22Rv1 (cell line): ENCODE data around the gene NOL4L.

Experiments used
- H3K27ac ChIP-seq: fragments of 450-650 bp; 2 replicates; pipeline ENCODE4 v1.5.1; 2017
- ZFX ChIP-seq: fragments of 450-650 bp; IDR thresholded peaks from 2 replicates; pipeline ENCODE4 v1.6.1; 2017; ENCODE audit warnings: antibody characterized with exemption, borderline replicate concordance
- TF ChIP-seq, protein P1 (sequence below): fragments of 450-650 bp; IDR thresholded peaks from 2 replicates; pipeline ENCODE4 v1.5.1; 2017; ENCODE audit warnings: mild to moderate bottlenecking

The NOL4L gene

DNA sequence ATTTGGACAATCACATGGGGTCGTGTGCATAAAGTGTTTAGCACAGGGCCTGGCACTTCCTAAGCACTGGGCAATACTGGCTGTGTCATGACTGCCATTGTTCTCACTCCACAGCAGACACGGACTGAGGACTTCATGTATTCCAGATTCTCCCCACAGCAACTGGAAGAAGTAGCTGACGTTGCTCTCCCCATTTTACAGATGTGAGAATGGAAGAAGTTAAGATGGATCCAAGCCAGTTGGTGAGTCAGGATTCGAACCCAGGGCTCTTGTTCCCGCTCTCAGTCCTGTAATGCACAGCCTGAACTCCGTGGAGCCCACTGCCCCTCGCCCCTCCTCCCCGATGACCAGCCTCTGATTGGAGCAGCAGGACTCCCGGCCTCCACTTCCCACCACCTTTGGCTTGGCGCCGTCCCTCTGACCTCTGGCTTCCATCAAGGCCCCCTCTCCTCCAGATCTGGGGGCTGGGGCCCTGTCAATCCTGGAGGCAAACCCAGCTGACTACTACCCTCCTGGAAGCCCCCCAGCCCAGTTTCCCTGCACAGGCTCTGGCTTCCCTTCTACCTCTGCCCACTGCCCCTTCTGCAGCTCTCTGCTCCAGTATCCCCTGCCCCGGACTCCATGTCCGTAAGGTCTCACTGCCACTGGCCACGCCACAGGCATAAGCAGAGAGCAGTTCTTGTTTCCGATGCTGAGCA, 12.7 kb downstream of the NOL4L start:
- H3K27ac ChIP-seq = no peak overlapping the region
- TF ChIP-seq, protein P1, sequence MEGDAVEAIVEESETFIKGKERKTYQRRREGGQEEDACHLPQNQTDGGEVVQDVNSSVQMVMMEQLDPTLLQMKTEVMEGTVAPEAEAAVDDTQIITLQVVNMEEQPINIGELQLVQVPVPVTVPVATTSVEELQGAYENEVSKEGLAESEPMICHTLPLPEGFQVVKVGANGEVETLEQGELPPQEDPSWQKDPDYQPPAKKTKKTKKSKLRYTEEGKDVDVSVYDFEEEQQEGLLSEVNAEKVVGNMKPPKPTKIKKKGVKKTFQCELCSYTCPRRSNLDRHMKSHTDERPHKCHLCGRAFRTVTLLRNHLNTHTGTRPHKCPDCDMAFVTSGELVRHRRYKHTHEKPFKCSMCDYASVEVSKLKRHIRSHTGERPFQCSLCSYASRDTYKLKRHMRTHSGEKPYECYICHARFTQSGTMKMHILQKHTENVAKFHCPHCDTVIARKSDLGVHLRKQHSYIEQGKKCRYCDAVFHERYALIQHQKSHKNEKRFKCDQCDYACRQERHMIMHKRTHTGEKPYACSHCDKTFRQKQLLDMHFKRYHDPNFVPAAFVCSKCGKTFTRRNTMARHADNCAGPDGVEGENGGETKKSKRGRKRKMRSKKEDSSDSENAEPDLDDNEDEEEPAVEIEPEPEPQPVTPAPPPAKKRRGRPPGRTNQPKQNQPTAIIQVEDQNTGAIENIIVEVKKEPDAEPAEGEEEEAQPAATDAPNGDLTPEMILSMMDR = no peak
- no peak for TF ChIP-seq ZFX

DNA sequence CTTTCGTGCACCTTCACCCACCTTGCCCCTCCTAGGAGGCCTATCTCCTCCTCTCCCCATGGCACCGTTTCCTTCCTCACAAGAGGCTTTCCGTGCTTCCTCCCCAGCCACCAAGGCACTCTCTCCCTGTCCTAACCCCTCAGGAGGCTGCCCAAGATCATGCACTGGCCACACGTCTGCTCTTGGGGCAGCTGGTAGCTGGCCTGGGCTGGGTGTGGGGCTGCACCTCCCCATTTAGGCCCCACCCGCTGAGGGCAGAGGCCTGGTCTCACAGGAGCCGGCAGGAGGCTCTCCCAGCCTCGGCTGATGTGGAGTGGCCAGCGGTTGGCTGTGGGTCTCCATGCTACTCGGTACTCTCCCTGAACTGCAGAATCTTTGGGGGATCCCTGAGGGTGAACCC, 13.6 kb downstream of the NOL4L start:
- H3K27ac ChIP-seq = no peak overlapping the region

DNA sequence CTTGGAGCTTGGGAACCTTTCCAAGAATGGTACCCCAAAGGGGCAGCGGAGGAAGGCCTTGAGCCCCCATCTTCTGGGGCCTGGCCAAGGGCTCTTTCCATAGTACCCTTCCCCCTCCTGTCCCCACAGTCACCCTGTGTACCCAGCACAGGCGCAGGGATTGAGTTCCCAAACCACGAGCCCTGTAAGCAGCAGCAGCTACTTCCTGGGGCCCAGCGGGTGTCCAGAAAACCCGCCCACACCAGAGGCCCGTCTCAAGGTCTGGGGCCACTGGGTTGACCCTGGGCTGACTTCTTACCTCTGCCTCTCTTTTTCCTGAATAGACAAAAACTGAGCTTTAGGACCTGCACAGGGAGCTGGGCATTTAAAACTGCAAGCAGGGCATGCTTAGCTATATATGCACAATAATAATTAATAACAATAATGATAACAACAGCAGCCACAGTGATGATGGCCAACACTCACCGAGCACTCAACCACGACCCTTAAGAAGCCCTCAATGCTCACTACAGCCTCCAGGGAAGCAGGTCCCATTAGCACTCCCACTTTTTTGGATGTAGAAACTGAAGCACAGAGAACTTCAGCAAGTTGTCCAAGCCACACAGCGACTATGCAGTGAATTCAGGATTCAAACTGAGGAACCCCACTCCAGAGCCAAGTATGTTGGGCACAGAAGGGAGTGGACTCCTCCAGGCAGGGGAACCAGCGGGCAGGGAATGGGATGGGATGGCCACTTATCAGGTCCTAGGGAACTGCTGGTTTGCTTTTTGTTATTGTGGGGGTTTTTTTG, 14.5 kb downstream of the NOL4L start:
- TF ChIP-seq ZFX = no peak
- TF ChIP-seq, protein P1 = no peak
- H3K27ac ChIP-seq = no peak overlapping the region

More for the DNA sequence above, 13.6 kb downstream of the NOL4L start:
- no peak for TF ChIP-seq ZFX
- TF ChIP-seq, protein P1 = no peak

DNA sequence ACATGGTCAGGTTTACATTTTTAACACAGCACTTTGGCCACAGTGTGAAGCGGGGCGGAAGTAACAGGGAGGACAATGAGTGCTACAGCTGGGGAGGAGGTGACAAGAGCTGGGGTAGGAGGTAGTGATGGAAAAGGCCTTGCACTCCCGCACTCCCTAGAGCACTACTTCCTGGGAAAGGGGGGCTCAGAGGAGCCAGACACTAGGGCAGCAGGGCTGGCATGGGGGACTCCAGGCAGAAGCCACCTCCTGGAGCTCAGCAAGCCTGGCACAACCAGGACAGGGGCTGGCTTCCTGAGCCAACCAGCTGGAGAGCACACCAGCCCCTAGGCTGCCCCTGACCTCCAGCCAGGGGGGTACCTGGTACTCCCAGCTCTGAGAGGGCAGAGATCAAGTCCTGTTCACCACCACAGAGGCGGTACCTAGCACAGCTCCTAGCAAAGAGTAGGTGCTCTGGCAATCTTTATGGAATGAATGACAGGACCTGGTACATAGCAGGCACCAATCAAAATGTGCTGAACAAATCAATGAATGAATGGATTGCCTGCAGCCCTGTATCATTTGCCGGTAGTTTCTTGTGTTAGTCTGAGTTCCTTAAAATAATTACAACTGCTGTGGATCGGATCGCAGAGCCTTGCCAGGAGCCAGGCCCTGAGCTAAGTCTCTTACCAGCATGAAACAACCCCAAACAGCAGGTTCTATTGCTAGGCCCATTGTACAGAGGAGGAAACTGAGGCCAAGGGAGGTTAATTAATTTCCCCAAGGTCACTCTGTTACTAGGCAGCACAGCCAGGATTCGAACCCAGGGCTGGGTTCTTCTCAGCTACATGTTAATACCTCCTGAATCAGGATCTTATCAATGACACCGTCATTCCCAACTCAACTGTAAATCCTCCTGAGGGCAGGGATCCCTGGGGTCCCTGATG, 15.5 kb downstream of the NOL4L start:
- no peak overlapping the region for H3K27ac ChIP-seq
- TF ChIP-seq ZFX = no peak
- TF ChIP-seq, protein P1 = no peak

DNA sequence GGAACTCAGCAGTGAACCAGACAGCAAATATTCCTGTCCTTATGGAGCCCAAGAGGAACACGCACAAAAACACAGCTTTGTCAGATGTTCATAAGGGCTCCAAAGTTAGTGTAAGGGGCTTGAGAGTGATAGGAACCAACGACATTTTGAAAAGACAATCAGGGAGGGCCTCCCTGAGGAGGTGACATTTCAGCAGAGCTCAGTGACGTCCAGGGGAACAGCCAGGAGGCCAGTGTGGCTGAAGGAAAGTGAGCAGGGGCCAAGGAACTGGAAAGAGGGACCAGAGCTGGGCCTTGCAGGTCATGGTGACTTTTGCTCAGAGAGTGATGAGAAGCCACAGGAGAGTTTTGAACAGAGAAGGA, 16.1 kb downstream of the NOL4L start:
- TF ChIP-seq ZFX = no peak
- TF ChIP-seq, protein P1 = no peak

DNA sequence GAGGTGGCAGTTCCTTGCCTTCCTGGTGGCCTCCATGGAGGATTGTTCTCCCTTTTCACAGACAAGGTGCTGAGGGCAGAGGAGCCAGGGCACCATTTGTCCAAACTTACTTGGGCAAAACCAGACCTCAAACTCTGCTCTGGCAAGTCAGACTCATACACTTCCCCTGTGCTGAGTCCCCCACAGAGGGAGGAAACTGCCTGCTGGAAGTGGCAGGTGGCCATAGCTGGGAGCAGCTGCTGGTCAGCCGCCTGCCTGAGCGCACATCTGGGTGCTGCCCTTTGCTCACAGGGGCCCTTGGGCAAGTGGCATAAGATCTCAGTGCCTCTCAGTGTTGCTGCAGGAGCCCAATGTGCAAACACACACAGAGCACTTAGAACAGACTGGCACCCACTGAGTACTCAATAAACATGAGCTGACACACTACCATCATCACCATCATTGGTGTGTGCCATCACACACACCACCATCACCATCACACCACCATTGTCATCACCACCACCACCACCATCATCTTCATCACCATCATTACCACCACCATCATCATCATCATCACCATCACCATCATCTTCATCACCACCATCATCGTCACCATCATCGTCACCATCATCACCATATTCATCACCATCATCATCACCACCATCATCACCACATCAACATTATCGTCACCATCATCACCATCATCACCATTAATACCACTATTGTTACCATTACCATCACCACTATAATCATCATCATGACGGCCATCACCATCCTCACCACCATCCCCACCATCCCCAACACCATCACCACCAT, 17.6 kb downstream of the NOL4L start:
- H3K27ac ChIP-seq = no peak overlapping the region
- TF ChIP-seq ZFX = no peak
- TF ChIP-seq, protein P1 = no peak

More for the DNA sequence above, 16.1 kb downstream of the NOL4L start:
- H3K27ac ChIP-seq = no peak overlapping the region
